AG08396 (cell line): ENCODE measurements around the gene GPR12.

Source experiments
- DNase-seq: peaks from one replicate; pipeline ENCODE4 v3.0.0; 2012; ENCODE audit warnings: low spot score, mixed read lengths

Gene GPR12, protein sequence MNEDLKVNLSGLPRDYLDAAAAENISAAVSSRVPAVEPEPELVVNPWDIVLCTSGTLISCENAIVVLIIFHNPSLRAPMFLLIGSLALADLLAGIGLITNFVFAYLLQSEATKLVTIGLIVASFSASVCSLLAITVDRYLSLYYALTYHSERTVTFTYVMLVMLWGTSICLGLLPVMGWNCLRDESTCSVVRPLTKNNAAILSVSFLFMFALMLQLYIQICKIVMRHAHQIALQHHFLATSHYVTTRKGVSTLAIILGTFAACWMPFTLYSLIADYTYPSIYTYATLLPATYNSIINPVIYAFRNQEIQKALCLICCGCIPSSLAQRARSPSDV

DNA sequence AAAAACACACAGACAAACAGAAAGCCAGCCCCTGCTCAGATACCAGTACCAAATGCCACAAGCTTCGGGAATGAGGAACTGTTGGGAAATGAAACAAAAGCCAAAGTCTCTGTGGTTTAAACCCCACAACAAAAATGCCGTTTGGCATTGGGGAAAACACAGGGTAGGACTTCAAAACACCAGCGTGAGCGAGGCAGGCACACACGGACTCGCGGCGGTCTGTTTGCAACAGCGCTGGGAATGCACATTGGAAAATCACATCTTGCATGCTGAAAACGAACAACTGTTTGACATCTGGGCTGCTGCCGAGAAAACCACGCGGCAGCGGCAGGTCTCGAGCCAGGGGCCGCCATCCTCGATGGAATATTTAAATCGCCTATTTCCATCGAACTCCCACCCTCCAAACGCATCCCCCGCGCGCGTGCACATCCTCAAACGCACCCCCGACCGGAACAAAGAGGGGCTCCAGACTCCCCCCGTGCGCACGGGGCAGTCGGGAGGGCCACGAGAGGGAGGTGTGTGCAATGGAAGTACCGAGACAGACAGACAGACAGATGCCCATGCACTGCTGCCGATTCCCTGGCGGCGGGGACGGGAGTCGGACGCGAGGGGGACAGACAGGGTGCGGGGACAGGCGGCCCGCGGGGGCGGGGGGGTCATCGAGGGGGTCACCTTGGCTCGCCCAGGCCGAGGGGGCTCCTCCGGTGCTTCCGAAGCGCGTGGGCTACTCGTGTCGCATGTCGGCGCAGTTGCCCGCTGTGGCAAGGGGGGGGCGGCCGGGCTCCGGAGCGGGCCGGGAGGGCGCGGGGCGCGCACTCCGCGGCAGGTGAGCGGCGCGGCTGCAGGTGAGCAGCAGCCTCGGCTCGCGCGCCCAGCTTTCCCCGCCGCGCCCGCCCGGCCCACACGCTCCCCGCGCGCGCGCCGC is at the start of gene GPR12:
Gene GPR12, minus strand, starts transcription at position 880 of the 925 bp plus-strand sequence. CDS start 959 bp downstream, outside the sequence.
- DNase-seq: peak; percentile 28

DNA sequence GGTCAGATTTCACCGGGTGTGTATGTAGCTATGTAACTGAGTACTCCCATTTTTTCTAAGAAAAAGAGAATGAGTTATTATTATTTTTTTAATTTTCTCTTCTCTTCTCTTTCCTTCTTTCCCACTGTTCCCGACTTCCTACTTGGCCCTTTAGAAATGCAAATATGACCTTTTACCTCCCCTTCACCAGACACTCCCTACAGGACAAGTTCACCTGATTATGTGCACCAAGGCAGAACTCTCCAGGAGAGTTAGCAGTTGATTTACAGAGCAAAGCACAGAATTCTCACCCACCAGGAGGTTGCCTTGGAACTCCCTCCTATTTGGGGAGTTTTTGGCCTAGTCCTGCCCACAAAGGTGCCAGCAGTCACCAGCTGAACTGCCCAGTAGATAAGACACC is 49.5 kb upstream of the GPR12 start:
- no peak for DNase-seq

DNA sequence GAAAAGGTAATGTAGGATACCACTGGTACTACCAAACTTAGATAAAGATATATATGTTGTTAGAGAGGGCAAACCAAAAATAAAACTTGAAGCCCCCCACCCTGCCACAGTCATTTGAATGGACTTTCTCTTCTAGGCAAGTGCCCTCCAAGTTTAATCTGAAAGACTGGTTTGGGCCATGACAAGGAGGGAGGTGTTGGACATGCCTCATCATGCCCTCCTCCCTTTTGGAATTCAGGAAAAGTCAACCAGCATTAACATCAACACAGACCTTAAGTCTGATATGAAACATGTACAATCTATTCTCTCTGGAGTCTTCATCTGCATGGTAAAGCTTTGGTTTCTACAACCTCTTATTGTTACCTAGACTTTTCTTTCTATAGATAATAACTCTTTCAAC is 46.3 kb upstream of the GPR12 start:
- DNase-seq: no peak

DNA sequence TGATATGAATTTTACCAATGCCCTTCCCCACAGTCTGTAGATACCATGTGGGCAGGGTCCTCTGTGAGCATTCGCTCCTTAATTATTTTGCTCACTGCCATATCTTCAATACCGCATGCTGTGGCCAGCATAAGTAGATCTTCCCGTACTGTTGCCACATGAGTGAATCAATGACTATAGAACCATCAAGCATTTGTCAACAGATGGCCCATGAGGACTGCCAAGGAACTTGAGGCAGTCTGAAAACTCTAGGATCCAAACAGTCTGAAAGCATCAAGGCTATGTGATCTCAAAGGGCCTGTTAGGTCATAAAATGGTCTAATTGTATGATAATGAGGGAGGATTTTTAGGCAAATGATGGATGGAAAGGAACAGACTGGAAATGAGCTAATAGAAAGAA is 27.4 kb upstream of the GPR12 start:
- no peak for DNase-seq

DNA sequence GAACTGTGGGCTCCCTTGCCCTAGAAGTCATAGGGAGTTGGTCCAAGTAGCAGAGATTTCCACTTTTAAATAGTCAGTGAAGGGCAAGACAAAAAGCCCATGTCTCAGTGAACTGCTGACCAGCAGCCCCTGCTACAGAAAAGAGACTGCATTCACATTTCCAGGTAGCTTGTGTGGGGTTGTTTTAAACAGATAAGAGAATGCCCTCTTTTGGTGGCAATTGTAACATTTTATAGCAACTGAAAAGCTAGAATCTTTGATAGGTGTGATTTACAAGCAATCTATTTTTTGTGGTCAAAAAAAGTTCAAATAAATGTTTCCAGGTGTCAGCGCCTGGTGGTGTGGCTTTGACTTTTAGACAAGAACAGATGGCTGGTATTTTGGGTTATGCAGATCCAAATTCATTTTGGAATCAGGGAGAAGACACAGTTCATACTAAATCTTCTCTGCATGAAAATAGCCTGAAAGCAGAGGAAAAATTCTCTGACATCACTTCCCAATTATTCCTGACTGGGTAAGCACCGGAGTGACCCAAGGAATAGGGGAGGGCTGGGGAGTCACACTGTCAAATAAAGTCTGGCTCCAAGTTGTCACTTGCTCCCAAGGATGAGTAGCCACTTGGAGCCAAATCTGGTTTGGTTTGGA is 26.2 kb upstream of the GPR12 start:
- DNase-seq: no peak

DNA sequence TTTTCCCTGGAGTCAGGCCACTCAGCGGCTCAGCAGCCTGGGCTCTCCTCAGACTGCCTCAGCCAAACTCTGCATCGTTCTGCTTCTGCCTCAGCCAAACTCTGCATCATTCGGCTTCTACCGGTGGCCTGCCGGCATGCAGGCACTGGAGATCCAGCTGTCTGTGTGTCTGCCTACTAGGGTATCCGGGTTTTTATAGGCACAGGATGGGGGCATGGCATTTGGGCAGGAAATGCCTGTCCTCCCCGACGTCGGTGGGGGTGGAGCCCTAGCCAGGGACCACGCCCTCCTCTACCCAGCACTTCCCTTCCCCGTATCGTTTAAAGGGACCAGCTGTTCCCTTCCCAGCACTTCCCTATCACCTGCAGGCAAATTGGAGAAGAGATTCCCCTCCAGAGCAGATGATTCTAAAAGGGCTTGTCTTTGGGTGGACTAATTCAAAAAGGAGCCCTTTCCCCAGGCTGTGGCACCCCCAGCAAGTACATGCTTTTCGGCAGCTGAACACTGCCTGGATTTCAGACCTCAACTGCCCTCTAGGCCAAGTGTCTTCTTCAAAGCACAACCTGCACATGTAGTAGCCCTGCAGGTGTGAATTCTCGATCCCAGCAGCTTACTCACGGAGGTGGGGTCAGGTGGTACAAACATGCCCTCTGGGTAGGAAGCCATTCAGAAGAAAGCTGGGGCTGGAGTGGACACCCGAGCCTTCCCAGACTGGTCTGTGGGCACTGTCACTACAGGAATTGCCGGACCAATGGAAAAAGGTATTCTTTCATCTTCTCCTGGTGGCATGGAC is 25.4 kb upstream of the GPR12 start:
- DNase-seq: no peak

DNA sequence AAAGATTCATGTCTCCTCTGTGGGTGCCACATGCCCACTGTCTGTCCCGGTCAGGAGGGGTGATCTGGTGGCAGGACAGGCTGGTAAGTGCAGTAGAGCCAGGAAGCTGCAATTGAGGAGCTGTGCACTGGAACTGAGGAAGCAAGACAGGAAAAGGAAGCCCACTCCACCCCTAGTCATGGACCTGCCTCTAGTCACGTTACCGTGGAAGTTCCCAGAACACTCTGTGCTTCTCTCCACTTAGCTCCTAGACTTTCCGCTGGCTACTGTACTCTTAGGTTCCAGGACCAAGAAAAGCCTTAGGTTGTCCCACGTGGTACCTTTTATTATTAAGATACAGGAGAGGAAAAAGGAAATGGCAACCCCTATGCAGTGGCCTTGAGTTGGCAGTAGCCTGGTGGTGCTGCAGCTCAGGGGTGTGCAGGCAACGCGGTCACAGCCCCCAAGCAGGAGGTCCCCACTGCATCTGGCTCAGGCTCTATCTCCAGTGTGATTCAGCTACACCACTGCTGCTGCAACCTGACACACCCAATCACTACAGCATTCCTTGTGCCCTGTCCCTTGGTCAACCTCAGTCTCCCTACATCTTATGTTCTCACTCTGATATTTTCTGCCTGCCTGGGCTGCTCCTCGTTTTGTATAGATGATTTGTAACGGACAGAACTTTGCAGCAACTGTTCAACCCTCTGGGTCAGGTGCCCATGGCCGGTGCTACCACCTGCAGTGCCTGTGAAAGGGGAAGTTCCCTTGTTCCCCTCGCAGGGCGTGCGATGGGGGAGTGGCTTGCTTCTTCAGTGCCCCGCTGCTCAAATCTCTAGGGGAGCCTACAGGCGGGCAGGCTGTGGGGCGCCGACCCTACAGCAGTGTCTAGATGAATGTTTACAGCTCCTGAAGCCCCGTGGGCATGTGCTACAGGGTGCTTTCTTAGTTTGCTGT is 24.4 kb upstream of the GPR12 start:
- DNase-seq: no peak

DNA sequence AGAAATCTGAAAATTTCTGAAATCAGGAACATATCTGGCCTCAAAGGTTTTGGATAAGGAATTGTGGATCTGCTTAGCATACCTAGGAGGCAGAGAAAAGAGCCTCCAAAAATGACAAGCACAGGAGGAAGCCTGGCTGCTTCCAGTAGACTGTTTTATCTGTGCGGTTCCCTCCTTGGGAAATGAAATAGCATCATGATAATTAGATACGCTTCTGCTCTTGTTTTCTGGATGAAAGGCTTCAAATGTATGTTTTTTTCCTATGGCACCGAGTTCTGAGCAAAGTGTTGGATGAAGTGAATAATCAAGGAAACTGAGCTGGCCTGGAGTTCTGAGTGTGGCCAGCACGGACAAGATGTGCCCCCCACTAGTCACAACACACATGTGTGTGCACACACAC is 19.8 kb upstream of the GPR12 start:
- no peak for DNase-seq

DNA sequence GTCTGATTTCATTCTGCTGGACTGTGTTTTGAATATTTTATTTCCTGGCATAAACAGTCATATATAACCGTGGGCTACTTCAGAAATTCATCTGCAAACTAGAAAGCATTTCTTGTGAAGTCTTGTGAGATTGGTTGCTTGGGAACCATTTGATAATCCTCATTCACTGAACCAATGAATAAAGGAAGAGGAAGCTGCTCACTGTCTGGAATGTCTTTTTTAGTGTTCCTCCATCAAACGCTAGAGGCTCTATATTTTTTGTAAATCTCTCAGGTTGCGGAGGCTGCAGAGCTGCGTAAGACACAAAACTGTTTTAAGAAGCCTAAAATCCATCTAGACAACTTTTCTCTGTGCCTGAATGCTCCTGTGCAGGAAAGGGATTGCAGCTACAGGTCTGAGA is 18.7 kb upstream of the GPR12 start:
- no peak for DNase-seq

DNA sequence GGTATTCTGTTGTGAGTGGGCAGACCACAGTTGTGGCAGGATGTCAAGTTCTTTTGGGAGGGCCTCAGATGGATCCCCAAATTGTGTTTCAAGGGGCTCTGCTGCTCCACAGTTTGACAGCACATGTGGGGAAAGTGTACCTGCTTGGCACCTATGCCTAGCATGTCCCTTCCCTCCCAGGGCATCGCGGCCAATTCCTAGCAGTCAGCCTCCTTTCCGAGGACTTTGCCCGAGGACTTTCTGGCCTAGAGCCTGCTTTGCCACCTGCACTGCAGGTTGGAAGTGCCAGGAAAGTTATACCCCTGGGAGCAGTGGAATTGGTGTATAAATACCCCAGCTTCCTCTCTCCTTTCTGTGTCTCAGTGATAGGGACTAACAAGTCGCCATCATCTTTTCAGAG is 11.9 kb upstream of the GPR12 start:
- no peak for DNase-seq

DNA sequence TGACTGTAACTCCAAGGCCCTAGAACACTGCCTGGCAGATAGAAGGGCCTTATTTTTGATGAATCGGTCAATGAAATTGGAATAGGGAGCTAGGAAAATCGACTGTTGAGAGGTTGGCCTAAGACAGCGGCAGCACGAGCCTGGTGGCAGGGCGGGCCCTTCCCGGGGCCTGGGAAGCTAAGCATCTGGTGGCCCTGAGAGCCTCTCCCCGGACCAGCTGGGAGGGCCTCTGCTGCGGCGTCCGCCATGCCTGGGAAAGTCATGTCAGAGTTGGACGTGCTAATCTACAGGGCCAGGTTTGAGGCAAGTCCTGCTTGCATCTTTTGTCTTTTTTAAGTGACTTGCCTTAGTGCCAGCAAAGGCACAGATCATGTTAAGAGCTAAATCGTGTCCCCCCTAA is 11.2 kb upstream of the GPR12 start:
- DNase-seq: no peak

DNA sequence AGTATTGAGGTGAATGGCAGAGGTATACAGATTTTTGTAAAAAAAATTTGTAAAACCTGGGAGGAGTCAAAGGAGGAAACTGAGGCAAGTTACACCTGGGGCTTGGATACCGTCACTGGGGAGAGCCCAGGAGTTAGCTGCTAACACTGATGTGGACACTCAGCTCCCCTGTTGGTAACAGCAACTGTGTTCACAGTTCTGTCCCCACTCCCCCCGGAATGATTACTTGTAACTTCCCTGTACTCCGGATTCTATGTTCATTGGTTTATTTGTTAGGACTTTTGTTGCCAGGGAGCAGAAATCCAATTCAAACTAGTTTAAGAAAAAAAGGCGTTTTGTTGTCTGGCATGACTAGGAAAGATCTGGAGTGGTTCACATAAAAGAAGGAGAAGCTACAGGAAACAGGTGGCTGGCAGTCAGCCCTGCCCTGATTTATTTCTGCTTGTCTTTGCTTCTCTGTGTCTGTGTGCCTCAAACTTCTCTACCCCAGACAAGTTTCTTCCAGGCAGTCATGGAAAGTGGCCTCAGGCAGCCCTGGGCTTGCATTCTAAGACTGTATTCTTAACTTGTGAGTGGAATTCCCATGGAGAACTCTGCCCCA is 2.3 kb upstream of the GPR12 start:
- no peak for DNase-seq

DNA sequence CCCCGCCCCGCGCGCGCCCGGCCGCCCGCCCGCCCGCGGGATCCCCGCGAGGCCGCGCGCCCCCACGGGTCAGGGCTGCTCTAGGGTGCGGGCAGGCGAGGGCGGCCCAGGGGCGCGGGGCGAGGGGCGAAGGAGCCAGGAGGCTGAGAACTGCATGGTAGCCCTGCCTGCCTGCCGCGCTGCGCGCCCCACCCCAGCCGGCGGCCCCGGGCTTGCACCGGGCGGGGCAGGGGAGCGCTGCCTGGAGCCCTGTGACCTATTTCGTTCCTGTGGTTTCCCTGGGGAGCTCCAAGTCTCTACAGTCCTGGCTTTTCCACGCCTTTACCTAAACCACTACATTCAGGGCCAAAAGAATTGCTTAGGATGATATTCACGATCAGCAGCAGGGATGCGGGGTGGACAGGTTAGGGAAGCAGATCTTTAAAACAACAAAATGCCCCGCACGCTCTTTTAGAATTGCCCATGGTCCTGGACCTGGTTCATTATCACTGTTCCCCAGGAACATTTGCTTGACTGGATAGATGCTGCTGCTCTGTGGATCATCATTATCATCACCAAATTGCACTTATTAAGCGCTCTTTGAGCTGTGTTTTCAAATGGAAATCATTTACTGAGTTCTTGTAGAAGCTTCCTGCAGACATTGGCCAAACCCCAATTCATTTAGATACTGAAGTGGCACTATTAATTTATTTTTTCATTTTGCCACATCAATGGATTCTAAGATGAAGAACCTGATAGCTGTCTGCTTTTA is 421 bp upstream of the GPR12 start:
- DNase-seq: no peak

DNA sequence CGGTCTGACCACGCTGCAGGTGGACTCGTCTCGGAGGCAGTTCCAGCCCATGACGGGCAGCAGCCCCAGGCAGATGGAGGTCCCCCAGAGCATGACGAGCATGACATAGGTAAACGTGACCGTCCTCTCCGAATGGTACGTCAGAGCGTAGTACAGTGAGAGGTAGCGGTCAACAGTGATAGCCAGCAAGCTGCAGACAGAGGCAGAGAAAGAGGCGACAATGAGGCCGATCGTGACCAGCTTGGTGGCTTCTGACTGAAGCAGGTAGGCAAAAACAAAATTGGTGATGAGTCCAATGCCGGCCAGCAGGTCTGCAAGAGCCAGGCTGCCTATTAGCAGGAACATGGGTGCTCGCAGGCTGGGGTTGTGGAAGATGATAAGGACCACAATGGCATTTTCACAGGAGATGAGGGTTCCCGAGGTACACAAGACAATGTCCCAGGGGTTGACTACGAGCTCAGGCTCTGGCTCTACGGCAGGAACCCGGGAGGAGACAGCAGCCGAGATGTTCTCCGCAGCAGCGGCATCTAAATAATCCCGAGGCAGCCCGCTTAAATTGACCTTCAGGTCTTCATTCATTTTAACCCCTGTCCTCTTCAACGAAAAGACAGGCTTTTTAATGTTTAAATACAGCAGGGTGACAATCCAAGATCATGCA is 1.2 kb downstream of the GPR12 start:
- DNase-seq: no peak

DNA sequence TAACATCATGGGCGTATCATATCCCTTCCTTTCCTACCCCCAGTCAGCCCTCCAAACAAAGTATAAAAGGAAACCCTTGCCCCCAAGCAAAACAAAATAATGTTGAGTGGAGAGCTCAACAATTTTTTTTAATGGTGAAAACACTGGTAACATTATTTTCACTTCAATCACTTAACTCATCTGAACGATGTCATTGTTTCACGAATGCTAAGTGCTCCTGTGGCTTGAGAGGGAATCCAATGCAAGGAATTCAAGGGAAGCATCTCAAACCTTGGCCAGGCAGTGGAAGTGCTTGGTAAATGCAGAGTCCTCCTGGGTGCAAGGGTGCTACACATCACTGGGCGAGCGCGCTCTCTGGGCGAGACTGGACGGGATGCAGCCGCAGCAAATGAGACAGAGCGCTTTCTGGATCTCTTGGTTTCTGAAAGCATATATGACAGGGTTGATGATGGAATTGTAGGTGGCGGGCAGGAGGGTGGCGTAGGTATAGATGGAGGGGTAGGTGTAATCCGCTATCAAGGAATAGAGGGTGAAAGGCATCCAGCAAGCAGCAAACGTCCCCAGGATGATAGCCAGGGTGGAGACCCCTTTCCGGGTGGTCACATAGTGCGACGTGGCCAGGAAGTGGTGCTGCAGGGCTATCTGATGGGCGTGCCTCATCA is 2.0 kb downstream of the GPR12 start:
- no peak for DNase-seq

DNA sequence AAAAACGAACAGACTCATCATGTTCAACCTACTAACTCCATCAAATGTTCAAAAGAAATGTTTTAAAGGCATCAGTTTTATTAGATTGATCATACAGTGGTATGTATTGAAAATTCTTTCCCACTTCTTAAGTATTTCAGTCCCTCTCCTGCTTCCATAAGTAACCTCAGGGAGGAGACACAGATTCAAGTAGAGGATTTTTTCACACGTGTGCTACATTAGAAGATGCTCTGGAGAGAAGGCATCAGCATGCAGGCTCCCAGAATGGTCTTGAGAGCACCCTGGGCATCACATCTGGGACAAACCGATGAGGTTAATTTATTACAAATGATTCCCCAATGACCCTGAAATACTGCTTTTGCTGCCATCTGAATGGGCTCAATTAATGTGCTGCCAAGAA is 3.6 kb downstream of the GPR12 start:
- no peak for DNase-seq

DNA sequence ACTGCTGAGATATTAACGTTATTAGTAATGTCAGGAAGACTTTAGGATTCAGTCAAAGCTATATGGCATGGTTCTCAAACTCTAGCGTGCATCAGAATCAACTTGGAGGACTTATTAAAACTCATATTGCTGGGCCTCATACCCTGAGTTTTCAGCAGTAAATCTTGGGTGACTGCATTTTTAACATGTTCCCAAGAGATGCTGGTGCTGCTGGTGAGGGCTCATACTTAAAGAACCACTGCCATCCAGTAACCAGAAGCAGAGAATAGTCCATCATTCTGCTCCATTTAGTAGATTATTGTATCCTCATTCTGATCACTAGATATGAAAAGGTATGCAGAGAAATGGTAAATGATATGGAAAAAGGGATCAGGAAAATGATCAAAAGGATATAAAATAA is 7.9 kb downstream of the GPR12 start:
- DNase-seq: no peak

DNA sequence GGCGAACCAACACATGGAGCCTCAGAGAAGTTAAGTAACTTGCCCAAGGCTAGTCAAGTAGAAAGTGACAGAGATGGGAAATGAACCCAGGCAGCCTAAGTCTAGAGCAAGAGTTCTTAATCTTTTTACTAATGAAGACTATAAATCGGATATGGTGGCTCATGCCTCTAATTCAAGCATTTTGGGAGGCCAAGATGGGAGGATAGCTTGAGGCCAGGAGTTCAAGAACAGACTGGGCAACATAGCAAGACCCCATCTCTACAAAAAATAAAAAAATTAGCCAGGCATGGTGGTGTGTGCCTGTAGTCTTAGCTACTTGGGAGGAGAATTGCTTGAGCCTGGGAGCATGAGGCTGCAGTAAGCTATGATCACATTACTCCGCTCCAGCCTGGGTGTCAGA is 10.7 kb downstream of the GPR12 start:
- no peak for DNase-seq

DNA sequence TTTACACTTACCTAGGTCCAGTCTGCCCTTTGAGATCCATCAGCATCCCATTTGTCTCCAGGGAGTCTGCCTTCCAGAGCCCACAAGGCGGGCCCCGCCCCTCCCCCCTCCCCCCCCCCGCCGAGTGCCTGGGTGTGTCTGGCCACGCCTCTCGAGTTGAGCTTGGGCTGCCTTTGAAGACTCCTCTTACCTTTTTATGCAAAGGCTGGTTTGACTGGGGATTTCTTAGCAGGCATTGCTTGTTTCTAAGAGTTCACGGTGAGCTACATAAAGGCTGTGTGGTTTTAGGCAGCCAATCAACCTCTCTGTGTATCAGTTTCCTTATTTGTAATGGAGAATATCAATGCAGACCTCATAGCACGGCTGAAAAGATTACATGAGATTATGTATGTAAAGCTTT is 11.3 kb downstream of the GPR12 start:
- no peak for DNase-seq
